D721Med (cell line): Measurements from ENCODE around the gene MDM2.

Experiments used
- DNase-seq: peaks from one replicate; pipeline ENCODE4 v3.0.0; 2011; ENCODE audit warnings: low spot score; ENCODE audit not compliant: insufficient read length
- FAIRE-seq: peaks from 2 replicates; lab custom pipeline; 2011; peaks lifted over from hg19 to GRCh38; lab: Jason Lieb, UNC
- CTCF ChIP-seq: IDR thresholded peaks from 2 replicates; pipeline ENCODE4 v1.5.1; 2012; ENCODE audit warnings: mild to moderate bottlenecking, control low read depth; ENCODE audit not compliant: insufficient read depth; ENCODE audit errors: missing control alignments

MDM2 gene

DNA sequence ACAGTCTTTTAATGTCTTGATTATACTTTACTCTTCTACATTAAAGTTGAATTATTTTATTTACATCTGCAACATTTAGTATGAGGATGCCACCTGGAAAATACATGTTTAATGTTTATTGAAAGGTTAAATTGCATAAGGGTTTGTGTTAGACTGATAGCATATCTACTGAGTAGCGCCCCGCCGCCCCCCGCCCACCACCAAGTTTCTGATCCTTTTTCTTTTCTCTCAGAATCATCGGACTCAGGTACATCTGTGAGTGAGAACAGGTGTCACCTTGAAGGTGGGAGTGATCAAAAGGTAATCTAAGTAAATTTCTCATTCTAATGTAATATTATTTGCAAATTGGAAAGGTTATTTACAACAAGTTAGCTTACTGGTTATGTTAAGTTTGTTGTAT is 16.2 kb downstream of the MDM2 start:
- no peak for FAIRE-seq
- DNase-seq: no peak
- TF ChIP-seq CTCF: no peak

DNA sequence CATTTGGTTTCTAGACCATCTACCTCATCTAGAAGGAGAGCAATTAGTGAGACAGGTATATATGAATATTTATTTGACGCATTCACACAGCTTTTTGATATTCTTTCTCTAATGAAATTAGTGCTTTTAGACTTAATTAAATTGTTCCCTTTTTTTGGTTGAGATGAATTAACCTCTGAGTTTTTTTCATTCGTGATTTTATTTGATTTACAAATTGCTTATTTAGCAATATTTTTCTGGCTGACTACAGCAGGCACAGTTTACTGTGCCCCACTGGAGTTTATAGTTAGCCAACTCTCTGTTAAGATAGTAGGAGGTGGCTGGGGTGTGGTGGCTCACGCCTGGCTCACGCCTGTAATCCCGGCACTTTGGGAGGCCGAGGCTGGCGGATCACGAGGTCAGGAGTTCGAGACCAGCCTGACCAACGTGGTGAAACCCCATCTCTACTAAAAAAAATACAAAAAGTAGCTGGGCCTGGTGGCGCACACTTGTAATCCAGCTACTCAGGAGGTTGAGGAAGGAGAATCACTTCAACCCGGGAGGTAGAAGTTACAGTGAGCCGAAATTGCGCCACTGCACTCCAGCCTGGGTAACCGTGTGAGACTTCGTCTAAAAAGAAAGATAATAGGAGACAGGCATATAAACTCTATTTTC is 16.7 kb downstream of the MDM2 start:
- DNase-seq (no peak), FAIRE-seq (no peak)
- TF ChIP-seq CTCF: no peak

- FAIRE-seq (no peak), DNase-seq (no peak)
- no peak for TF ChIP-seq CTCF
Observed at GRCh38 chr12:68825569-68826217, 17.7 kb downstream of the MDM2 start.

- DNase-seq: no peak
- no peak for TF ChIP-seq CTCF
- FAIRE-seq: no peak
Observed at GRCh38 chr12:68827895-68828671, 20.1 kb downstream of the MDM2 start.

- TF ChIP-seq CTCF: no peak
- DNase-seq (no peak), FAIRE-seq (no peak)
Observed at GRCh38 chr12:68828672-68829068, 20.7 kb downstream of the MDM2 start.

GRCh38 chr12:68831272-68831671 is 23.3 kb downstream of the MDM2 start:
- FAIRE-seq: no peak
- no peak for DNase-seq
- TF ChIP-seq CTCF: no peak
